Left ventricle myocardium inferior (tissue), 1 donor: ENCODE measurements around the gene INPP4A. TPM values are rescaled to one million over a fixed set of nuclear protein-coding genes. Genes with fewer than 3 reads are reported as not detected.

Source experiments
- DNase-seq: peaks from one replicate; pipeline ENCODE4 v3.0.0-alpha.2; 2020
- H3K27ac ChIP-seq: fragments of 200-600 bp; replicated peaks from 2 replicates; pipeline ENCODE4 v1.8.0; 2021
- H3K27me3 ChIP-seq: fragments of 200-600 bp; 2 replicates; pipeline ENCODE4 v1.8.0; 2021; ENCODE audit warnings: low read depth
- H3K36me3 ChIP-seq: fragments of 200-600 bp; 2 replicates; pipeline ENCODE4 v1.8.0; 2021
- H3K4me1 ChIP-seq: fragments of 200-600 bp; 2 replicates; pipeline ENCODE4 v1.8.0; 2021
- H3K4me3 ChIP-seq: fragments of 200-600 bp; 2 replicates; pipeline ENCODE4 v1.8.0; 2021; ENCODE audit warnings: mild to moderate bottlenecking, moderate library complexity
- H3K9me3 ChIP-seq: fragments of 200-600 bp; replicated peaks from 2 replicates; pipeline ENCODE4 v1.8.0; 2021
- CTCF ChIP-seq: fragments of 200-600 bp; IDR thresholded peaks from 2 replicates; pipeline ENCODE4 v1.8.0; 2021; ENCODE audit warnings: antibody characterized with exemption, mild to moderate bottlenecking, borderline replicate concordance
- intact Hi-C: fragments of 100-400 bp; cut with micrococcal nuclease; formaldehyde crosslinking; loops from one replicate; pipeline ENCODE4 v1.11.0; 2022
- total RNA-seq: library from RNA; stranded (reverse); fragmentation: NEBNext Ultra II Directional; extraction: Animal tissue kit (Norgen Biotek cat#: 25700); gene quantifications from one replicate; pipeline ENCODE4 v1.2.1, GENCODE V29; 2021
- donor health status: DM: no; HTN: yes; CAD: no; lungs with severe emphysema.

INPP4A gene
- total RNA-seq, 1 donor from 2014 or later = 20.8 TPM

- intact Hi-C loops = no loop called here
- Histone ChIP-seq H3K4me1 (peaks cover 76% of the 10 kb centered on the region), H3K4me3 (peak within 1 kb of the TSS; percentile 99), H3K27ac (peak within 1 kb of the TSS; percentile 98), H3K27me3 (no peaks in the 10 kb centered on the region), H3K36me3 (peaks cover 40% of the 10 kb centered on the region), H3K9me3 (no peaks in the 10 kb centered on the region)
- peak; percentile 10 for TF ChIP-seq CTCF
- peak; percentile 93 for DNase-seq
Observed at GRCh38 chr2:98608116-98608961, 163.7 kb downstream of the INPP4A start, which contains the start of the genes COA5 and UNC50. Gene COA5 (minus strand): TSS chr2:98608512. CDS start chr2:98608405, 107 bp downstream. Gene UNC50 (plus strand): TSS chr2:98608589. CDS start chr2:98609760, 1,171 bp downstream.

GRCh38 chr2:98608962-98609604 is 164.4 kb downstream of the INPP4A start:
- H3K36me3 ChIP-seq = peaks cover 41% of the 10 kb centered on the region
- H3K4me3 ChIP-seq = peak overlapping the region; percentile 99
- DNase-seq = no peak
- no peak for TF ChIP-seq CTCF
- intact Hi-C loops = no loop called here
- H3K4me1 ChIP-seq = peaks cover 75% of the 10 kb centered on the region
- no peaks in the 10 kb centered on the region for H3K27me3 ChIP-seq
- peak overlapping the region; percentile 98 for H3K27ac ChIP-seq
- H3K9me3 ChIP-seq = no peaks in the 10 kb centered on the region

GRCh38 chr2:98614024-98614739 is 169.5 kb downstream of the INPP4A start:
- no peak overlapping the region for H3K4me3 ChIP-seq
- peaks cover 26% of the 10 kb centered on the region for H3K4me1 ChIP-seq
- no peak overlapping the region for H3K27ac ChIP-seq
- no peaks in the 10 kb centered on the region for H3K27me3 ChIP-seq
- TF ChIP-seq CTCF = no peak
- intact Hi-C loops = no loop called here
- H3K9me3 ChIP-seq = no peaks in the 10 kb centered on the region
- peaks cover 91% of the 10 kb centered on the region for H3K36me3 ChIP-seq
- DNase-seq = no peak

- Histone ChIP-seq H3K4me1 (peaks cover 13% of the 10 kb centered on the region), H3K4me3 (no peak overlapping the region), H3K27me3 (no peaks in the 10 kb centered on the region), H3K9me3 (no peaks in the 10 kb centered on the region), H3K27ac (no peak overlapping the region), H3K36me3 (peaks cover 91% of the 10 kb centered on the region)
- intact Hi-C loops = no loop called here
- TF ChIP-seq CTCF = no peak
- DNase-seq = no peak
Observed at GRCh38 chr2:98615481-98615880, 170.8 kb downstream of the INPP4A start.

GRCh38 chr2:98617149-98617548 is 172.5 kb downstream of the INPP4A start:
- intact Hi-C loops = no loop called here
- H3K36me3 ChIP-seq = peaks cover 89% of the 10 kb centered on the region
- DNase-seq = no peak
- no peaks in the 10 kb centered on the region for H3K4me1 ChIP-seq
- TF ChIP-seq CTCF = no peak
- H3K9me3 ChIP-seq = no peaks in the 10 kb centered on the region
- H3K27me3 ChIP-seq = no peaks in the 10 kb centered on the region
- H3K27ac ChIP-seq = no peak overlapping the region
- H3K4me3 ChIP-seq = no peak overlapping the region
